K562 (cell line): ENCODE data around the gene PGM5. TPM values are rescaled to one million over a fixed set of nuclear protein-coding genes. Genes with fewer than 3 reads are reported as not detected.

Experiments used
- ATAC-seq: fragments of 200-7000 bp; cut with Tn5 transposase; 3 replicates; pipeline ENCODE4 v1.9.1; 2020; ENCODE audit warnings: moderate library complexity
- BruUV-seq: library from RNA; stranded (reverse); fragments of 400-500 nt; replicated peaks from 2 replicates; lab custom pipeline; 2021; lab: Mats Ljungman, UMichigan
- CTCF ChIA-PET: fragments of 300-600 bp; formaldehyde crosslinking; extraction: SDS; loops from one replicate; lab custom pipeline; 2021; ENCODE audit warnings: low intra/inter-chr PET ratio; lab: Yijun Ruan, JAX
- POLR2A ChIA-PET: fragments of 300-600, 350-650 bp; sonication (Branson Sonifier 250); formaldehyde crosslinking; extraction: SDS; loops from one replicate; lab custom pipeline; 2021; ENCODE audit warnings: antibody characterized with exemption, inconsistent platforms; lab: Yijun Ruan, JAX
- DNase-seq, 4 experiments: peaks; one replicate each; pipeline versions ENCODE4 v3.0.0 to v3.0.0-alpha.2; 2011 to 2018; ENCODE audit warnings: low spot score in 3 of 4, mixed read lengths in 3 of 4; ENCODE audit errors: extremely low read depth in 1 of 4
- FAIRE-seq: peaks from 2 replicates; lab custom pipeline; 2011; peaks lifted over from hg19 to GRCh38; lab: Jason Lieb, UNC
- H2AFZ ChIP-seq: 2 replicates; pipeline ENCODE4 v1.6.0; 2011; ENCODE audit warnings: low read depth, low read length, control low read depth, inconsistent platforms
- H3K27ac ChIP-seq: fragments of 200-600 bp; 3 replicates; pipeline ENCODE4 v1.8.0; 2011; ENCODE audit warnings: low read depth, mild to moderate bottlenecking, control low read depth, inconsistent platforms, low read length, moderate library complexity, mixed read lengths; ENCODE audit errors: extremely low read depth
- H3K27me3 ChIP-seq, 2 experiments: fragments of 300-600 bp in 1 of 2; 2 replicates in 1 of 2; 3 replicates in 1 of 2; pipeline versions ENCODE4 v1.6.0 to v1.8.0; 2011; ENCODE audit warnings: inconsistent platforms in 2 of 2, low read length in 2 of 2, mild to moderate bottlenecking in 1 of 2, mixed read lengths in 1 of 2, moderate library complexity in 1 of 2; ENCODE audit not compliant: control insufficient read depth in 2 of 2, insufficient read depth in 2 of 2
- H3K36me3 ChIP-seq: fragments of 300-600 bp; 3 replicates; pipeline ENCODE4 v1.8.0; 2011; ENCODE audit warnings: mild to moderate bottlenecking, low read length, inconsistent platforms; ENCODE audit not compliant: control insufficient read depth, insufficient read depth
- H3K4me1 ChIP-seq, 2 experiments: fragments of 200-600 bp in 1 of 2; replicated peaks in 1 of 2; 2 replicates in 1 of 2; 3 replicates in 1 of 2; pipeline versions ENCODE4 v1.5.1 to v1.8.0; 2011; ENCODE audit warnings: inconsistent platforms in 2 of 2, low read length in 2 of 2, mild to moderate bottlenecking in 1 of 2, mixed read lengths in 1 of 2, moderate library complexity in 1 of 2; ENCODE audit not compliant: control insufficient read depth in 2 of 2, insufficient read depth in 2 of 2
- H3K4me2 ChIP-seq: 2 replicates; pipeline ENCODE4 v1.6.1; 2011; ENCODE audit warnings: low read length, control low read depth, inconsistent platforms, mixed read lengths; ENCODE audit not compliant: insufficient read depth
- H3K4me3 ChIP-seq: fragments of 200-600 bp; sonication (generic), shearing (Covaris generic); 2 replicates; pipeline ENCODE4 v1.5.1; 2016; ENCODE audit warnings: control low read depth, inconsistent platforms
- H3K79me2 ChIP-seq: fragments of 200-600 bp; 3 replicates; pipeline ENCODE4 v1.8.0; 2011; ENCODE audit warnings: low read length, inconsistent platforms; ENCODE audit not compliant: control insufficient read depth, insufficient read depth
- H3K9ac ChIP-seq, 2 experiments: 2 replicates each; pipeline versions ENCODE4 v1.6.0 to v1.6.1; 2011; ENCODE audit warnings: low read depth in 2 of 2, low read length in 2 of 2, control low read depth in 1 of 2, inconsistent platforms in 1 of 2, mild to moderate bottlenecking in 1 of 2, mixed read lengths in 1 of 2; ENCODE audit not compliant: insufficient read depth in 1 of 2
- H3K9me1 ChIP-seq: one replicate; pipeline ENCODE4 v1.6.0; 2011; ENCODE audit warnings: inconsistent platforms, mild to moderate bottlenecking, low read length, moderate library complexity; ENCODE audit not compliant: control insufficient read depth, insufficient read depth
- H3K9me3 ChIP-seq: replicated peaks from 2 replicates; pipeline ENCODE4 v1.5.1; 2011; ENCODE audit warnings: low read depth, low read length, inconsistent platforms; ENCODE audit not compliant: control insufficient read depth, insufficient read depth
- H4K20me1 ChIP-seq: replicated peaks from 2 replicates; pipeline ENCODE4 v1.6.1; 2011; ENCODE audit warnings: low read length, inconsistent platforms, mixed read lengths; ENCODE audit not compliant: control insufficient read depth, insufficient read depth
- HDAC2 ChIP-seq: fragments of 450-650 bp; IDR thresholded peaks from 2 replicates; pipeline ENCODE4 v1.6.1; 2016; ENCODE audit warnings: mild to moderate bottlenecking
- HIVEP1 ChIP-seq: fragments of 250-450 bp; sonication (Bioruptor Pico); IDR thresholded peaks from 2 replicates; pipeline ENCODE4 v1.4.0; 2020; ENCODE audit warnings: mild to moderate bottlenecking
- HMBOX1 ChIP-seq: sonication (generic); IDR thresholded peaks from 2 replicates; pipeline ENCODE4 v1.6.1; 2016
- MECOM ChIP-seq: fragments of 250-450 bp; sonication (Bioruptor Pico); IDR thresholded peaks from 2 replicates; pipeline ENCODE4 v1.8.0; 2022; ENCODE audit warnings: inconsistent platforms
- MYC ChIP-seq, 2 experiments: fragments of 250-450 bp in 1 of 2; sonication (Bioruptor Pico) in 1 of 2; IDR thresholded peaks; 2 replicates each; pipeline versions ENCODE4 v1.5.1 to v1.6.1; 2012 to 2021; ENCODE audit warnings: low read depth in 2 of 2, borderline replicate concordance in 1 of 2, improper control_type of control experiment in 1 of 2, low read length in 1 of 2, mild to moderate bottlenecking in 1 of 2, moderate library complexity in 1 of 2
- WGBS: fragments of 100-300 bp; shearing (Covaris generic); methylation state at CpG from one replicate; pipeline ENCODE4 v1.1.6; 2016; ENCODE audit warnings: low coverage, mixed read lengths; ENCODE audit not compliant: insufficient coverage; ENCODE audit errors: missing lambda C conversion rate; 5-methylcytosine and 5-hydroxymethylcytosine counted together
- in situ Hi-C: fragments of 300-500 bp; cut with MboI; formaldehyde crosslinking; loops from 4 replicates; pipeline ENCODE4 v1.15.0; 2018; ENCODE audit warnings: inconsistent platforms, mixed read lengths
- intact Hi-C: fragments of 100-400 bp; cut with micrococcal nuclease; formaldehyde crosslinking; loops from 2 replicates; pipeline ENCODE4 v1.14.2; 2022
- polyA plus RNA-seq, 8 experiments: library from polyadenylated mRNA; depleted of rRNA in 4 of 8; stranded (reverse) in 5 of 8; unstranded in 3 of 8; fragments of >200 nt; fragmentation: Nextera tagmentation in 2 of 8; fragmentation: Illumina TruSeq in 1 of 8; extraction: Ambion mirVana in 2 of 8; extraction: Trizol in 1 of 8; gene quantifications; 2 replicates each; pipeline versions ENCODE4 v1.2.1 to v1.2.3, GENCODE V29; 2011 to 2014; ENCODE audit warnings: inconsistent platforms in 1 of 8, missing spikeins in 1 of 8
- total RNA-seq, 7 experiments: library from RNA; depleted of rRNA in 6 of 7; stranded (reverse); fragments of >200 nt in 6 of 7; fragmentation: Illumina TruSeq in 2 of 7; extraction: Trizol in 2 of 7; gene quantifications; 2 replicates each; pipeline versions ENCODE4 v1.2.1 to v1.2.3, GENCODE V29; 2011 to 2021; ENCODE audit warnings: low replicate concordance in 1 of 7

The PGM5 gene
- total and polyA plus RNA-seq, 9 of the 15 experiments (the other 6 are each of a cell fraction or from before 2014, with no cell fraction given): 0.03 to 0.24 (median 0.15) TPM; not detected in 1

DNA sequence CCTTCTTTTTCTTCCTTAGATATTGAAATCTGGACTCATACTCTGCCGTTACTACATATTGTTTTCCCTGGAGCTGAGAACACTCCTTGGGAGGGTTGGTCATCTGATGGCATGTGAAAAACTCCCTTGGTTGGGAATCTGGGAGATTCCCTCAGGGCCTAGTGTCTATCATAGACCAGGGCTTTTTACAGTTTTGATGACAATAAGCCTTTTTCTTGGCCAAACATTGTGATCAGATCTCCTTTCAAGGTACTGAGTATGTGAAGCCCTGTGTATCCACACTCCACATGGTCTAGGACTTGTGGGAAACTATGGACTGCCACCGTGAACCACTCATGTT, 151.4 kb downstream of the PGM5 start:
- Histone ChIP-seq H3K9me3 (no peaks in the 10 kb centered on the region), H3K36me3 (no peaks in the 10 kb centered on the region), H3K27ac (no peak overlapping the region), H3K9me1 (no peaks in the 10 kb centered on the region), H2AFZ (no peak overlapping the region), H3K79me2 (no peaks in the 10 kb centered on the region), H3K4me1 (peaks cover 0 to 12% of the 10 kb centered on the region in 2 experiments; a peak in 2 of 5 replicates), H3K9ac (no peak overlapping the region), H3K27me3 (no peaks in the 10 kb centered on the region; a peak in 1 of 5 replicates), H3K4me2 (no peak overlapping the region), H3K4me3 (no peak overlapping the region), H4K20me1 (no peaks in the 10 kb centered on the region)
- BruUV-seq: no TSS peak
- ATAC-seq (no peak), FAIRE-seq (no peak), DNase-seq (no peak)
- in situ Hi-C loops (no loop called here), intact Hi-C loops (no loop called here)
- 8% methylated on average over 2 of the region's 2 CpGs for WGBS
- TF ChIP-seq MYC (IDR thresholded peaks at IDR 0.05; ENCODE audit: low read depth, low read length) (no peak), MYC (CRISPR knock-in tag; IDR thresholded peaks at IDR 0.05; ENCODE audit: borderline replicate concordance, low read depth) (no peak), HDAC2 (no peak), MECOM (CRISPR knock-in tag) (no peak), HMBOX1 (no peak), HIVEP1 (CRISPR knock-in tag) (no peak)
- ChIA-PET CTCF (interaction anchor here (0.7 to 1.2 kb wide), 2 partner anchors 27 to 915 kb away, joined by 3 read pairs; no protein-coding TSS in a partner anchor), POLR2A (no interaction called here)
